Astrocyte of the spinal cord (primary cell): ENCODE data around the gene SHPK.
"Not testable (repeated sequence)": the region's sequence is repeated elsewhere in the genome, so short reads cannot be mapped to it uniquely, and the experiment has no call there.

ENCODE experiments used
- DNase-seq: peaks from one replicate; pipeline ENCODE4 v3.0.0; 2011; ENCODE audit warnings: low read depth, low spot score
- H3K4me3 ChIP-seq: 2 replicates; pipeline ENCODE4 v1.5.1; 2011; ENCODE audit warnings: low read depth, mild to moderate bottlenecking, low read length, moderate library complexity
- CTCF ChIP-seq: IDR thresholded peaks from 2 replicates; pipeline ENCODE4 v1.5.1; 2012; ENCODE audit warnings: low read depth, mild to moderate bottlenecking, low read length, inconsistent platforms
- in situ Hi-C: cut with HindIII; loops from 2 replicates; pipeline ENCODE4 v1.10.0; 2017; ENCODE audit warnings: low sequenced_read_pairs

The SHPK gene

DNA sequence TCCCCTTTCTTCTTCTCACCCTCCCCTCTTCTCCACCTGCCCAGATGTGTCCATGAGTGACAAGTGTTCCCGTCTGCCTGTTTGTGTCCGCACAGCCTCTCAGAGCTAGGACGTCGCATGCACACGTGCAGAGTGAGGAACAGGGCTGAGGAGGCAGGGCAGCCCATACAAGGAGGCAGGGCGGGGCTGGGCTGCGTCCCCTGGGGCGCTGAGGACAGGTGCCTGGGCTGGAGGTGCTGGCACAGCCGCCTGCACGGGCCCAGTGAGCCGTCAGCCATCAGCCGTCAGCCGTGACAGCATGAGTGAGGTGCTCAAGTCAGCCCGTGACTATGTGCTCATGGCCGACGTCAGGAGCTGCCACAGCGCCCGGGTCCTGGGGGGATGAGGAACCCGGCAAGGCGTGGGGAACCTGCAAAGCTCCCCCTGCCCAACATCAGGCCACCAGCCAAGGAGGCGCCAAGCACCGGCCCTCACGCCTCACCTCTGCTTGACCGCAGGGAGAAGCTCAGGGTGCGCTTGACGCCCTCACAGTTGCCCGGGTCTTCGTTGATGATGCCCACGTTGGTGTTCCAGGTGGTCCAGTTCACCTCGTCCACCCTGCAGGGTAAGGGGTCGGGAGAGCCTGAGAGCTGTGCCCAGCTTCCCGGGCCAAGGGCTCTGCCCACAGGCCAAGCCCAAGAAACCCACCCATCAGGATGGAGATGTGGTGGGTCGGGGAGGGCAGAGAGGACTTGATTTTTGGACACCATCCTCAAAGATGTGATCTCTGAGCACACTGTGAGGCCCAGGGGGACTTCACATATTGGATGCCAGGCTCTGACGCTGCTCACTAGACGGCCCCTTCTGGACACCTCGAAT lies 64.8 kb downstream of the SHPK start:
- TF ChIP-seq CTCF = no peak

DNA sequence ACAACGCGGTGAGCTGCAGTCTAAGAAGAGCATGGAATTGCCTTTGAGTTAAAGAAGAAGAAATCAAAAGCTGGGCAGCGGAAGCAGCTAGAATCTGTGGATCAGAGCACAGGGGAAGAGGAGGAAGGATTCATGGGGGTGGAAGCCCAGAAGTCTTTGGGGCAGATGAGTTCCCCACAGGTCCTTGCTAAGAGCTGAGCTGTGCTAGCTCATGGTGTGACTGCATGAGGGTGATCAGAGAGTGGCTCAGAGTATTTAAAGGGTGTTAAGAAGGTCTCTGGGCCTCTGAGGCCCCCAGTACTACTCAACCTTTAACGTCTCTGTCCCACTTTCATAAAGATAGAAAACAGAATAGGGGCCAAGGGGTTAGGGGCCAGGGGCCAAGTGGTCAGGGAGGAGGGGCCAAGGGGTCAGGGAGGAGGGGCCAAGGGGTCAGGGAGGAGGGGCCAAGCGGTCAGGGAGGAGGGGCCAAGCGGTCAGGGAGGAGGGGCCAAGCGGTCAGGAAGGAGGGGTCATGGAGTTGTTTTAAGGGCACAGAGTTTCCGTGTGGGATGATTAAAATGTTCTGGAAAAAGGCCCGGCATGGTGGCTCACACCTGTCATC lies 66.4 kb downstream of the SHPK start:
- TF ChIP-seq CTCF = no peak
- H3K4me3 ChIP-seq = no peak overlapping the region
- DNase-seq = no peak
- in situ Hi-C loops = no loop called here

More for the DNA sequence above, 64.8 kb downstream of the SHPK start:
- DNase-seq = no peak
- in situ Hi-C loops = no loop called here
- no peak overlapping the region for H3K4me3 ChIP-seq

GRCh38 chr17:3566551-3566950 lies 69.5 kb downstream of the SHPK start:
- no peak for TF ChIP-seq CTCF
- in situ Hi-C loops = no loop called here
- no peak for DNase-seq
- no peak overlapping the region for H3K4me3 ChIP-seq

GRCh38 chr17:3565143-3565542 lies 70.9 kb downstream of the SHPK start:
- no peak for TF ChIP-seq CTCF
- in situ Hi-C loops = no loop called here
- DNase-seq = no peak
- no peak overlapping the region for H3K4me3 ChIP-seq

DNA sequence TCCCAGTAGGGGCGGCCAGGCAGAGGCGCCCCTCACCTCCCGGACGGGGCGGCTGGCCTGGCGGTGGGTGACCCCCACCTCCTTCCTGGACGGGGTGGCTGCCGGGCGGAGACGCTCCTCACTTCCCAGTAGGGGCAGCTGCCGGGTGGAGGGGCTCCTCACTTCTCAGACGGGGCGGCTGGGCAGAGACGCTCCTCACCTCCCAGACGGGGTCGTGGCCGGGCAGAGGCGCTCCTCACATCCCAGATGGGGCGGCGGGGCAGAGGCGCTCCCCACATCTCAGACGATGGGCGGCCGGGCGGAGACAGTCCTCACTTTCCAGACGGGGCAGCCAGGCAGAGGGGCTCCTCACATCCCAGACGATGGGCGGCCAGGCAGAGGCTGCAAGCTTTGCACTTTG lies 71.8 kb downstream of the SHPK start:
- in situ Hi-C loops, DNase-seq, H3K4me3 ChIP-seq: not testable (repeated sequence)

DNA sequence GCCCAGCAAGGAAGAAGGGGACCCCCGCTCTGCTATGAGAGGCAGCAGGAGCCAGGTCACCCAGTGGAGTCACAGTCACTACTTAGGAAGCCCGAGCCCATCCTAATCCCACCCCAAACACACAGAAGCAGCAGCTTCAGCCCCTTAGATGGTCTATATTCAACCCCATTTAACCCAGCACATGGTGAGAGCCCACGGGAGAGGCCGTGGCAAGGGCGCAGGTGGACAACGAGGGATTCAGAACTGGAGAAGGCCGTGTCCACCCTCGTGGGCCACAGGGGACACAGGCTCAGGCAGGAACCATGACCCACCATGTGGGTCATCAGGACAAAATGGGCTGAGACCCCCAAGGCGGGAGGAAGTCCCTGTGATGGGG lies 76.8 kb downstream of the SHPK start:
- no peak overlapping the region for H3K4me3 ChIP-seq
- in situ Hi-C loops = no loop called here
- no peak for DNase-seq
- TF ChIP-seq CTCF = no peak

GRCh38 chr17:3558603-3559269 lies 77.3 kb downstream of the SHPK start:
- no peak overlapping the region for H3K4me3 ChIP-seq
- in situ Hi-C loops = no loop called here
- peak; percentile 2 for DNase-seq
- TF ChIP-seq CTCF = no peak
